Esophagus muscularis mucosa (tissue), 2 donors: Measurements from ENCODE around the gene TNS1.

Experiments
- POLR2A ChIP-seq: fragments of 450-650 bp; IDR thresholded peaks from one replicate; pipeline ENCODE4 v1.6.1; 2017; ENCODE audit warnings: antibody characterized with exemption, moderate library complexity, mild to moderate bottlenecking, low read depth
- POLR2AphosphoS5 ChIP-seq, 2 donors: sonication (generic); formaldehyde crosslinking; IDR thresholded peaks; one replicate each; pipeline ENCODE4 v1.6.1; 2017; ENCODE audit warnings: antibody characterized with exemption in 2 of 2

DNA sequence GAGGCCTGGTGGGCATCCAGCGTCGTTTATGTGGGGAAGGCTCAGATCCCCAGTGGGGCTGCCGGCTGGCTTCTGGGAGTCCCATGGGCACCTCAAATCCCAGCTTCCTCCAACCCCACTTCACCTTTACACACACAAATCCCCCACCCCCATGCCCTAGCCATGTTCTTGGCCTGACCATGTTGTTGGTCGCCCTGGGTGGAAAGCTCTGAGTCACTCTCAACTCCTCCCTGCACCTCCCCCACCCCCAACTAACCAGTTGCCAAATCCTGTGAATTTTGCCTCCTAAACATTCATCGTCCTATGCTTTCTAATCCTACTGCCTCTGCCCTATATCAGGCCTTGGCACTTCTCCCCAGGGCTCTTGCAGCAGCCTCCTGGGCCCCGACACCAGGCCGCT, 6.4 kb downstream of the TNS1 start:
- TF ChIP-seq POLR2AphosphoS5 (IDR thresholded peaks at IDR 0.05), result no peak
- no peak for TF ChIP-seq POLR2A
